HepG2 (cell line): ENCODE measurements around the gene GRAP. TPM values are rescaled to one million over a fixed set of nuclear protein-coding genes. Genes with fewer than 3 reads are reported as not detected.

Experiments
- KDM5A ChIP-seq: fragments of 200-600 bp; sonication (generic); IDR thresholded peaks from 2 replicates; pipeline ENCODE4 v1.7.0; 2018; ENCODE audit warnings: antibody characterized with exemption, mild to moderate bottlenecking, low read length, borderline replicate concordance
- MAFG ChIP-seq: sonication (generic); formaldehyde crosslinking; IDR thresholded peaks from 2 replicates; pipeline ENCODE4 v1.5.1; 2020; ENCODE audit warnings: mild to moderate bottlenecking, missing genetic modification reagents
- ZBTB8A ChIP-seq: sonication (generic); formaldehyde crosslinking; IDR thresholded peaks from 2 replicates; pipeline ENCODE4 v1.4.0; 2020; ENCODE audit warnings: mild to moderate bottlenecking, low read depth, missing genetic modification reagents, borderline replicate concordance
- ZC3H4 ChIP-seq: sonication (generic); formaldehyde crosslinking; IDR thresholded peaks from 2 replicates; pipeline ENCODE4 v1.4.0; 2020; ENCODE audit warnings: missing genetic modification reagents, borderline replicate concordance
- ZEB1 ChIP-seq: IDR thresholded peaks from 2 replicates; pipeline ENCODE4 v1.6.1; 2012; ENCODE audit warnings: mild to moderate bottlenecking, low read depth, inconsistent platforms; ENCODE audit not compliant: insufficient replicate concordance
- ZFP36L2 ChIP-seq: sonication (generic); formaldehyde crosslinking; IDR thresholded peaks from 2 replicates; pipeline ENCODE4 v1.4.0; 2020; ENCODE audit warnings: missing genetic modification reagents
- ZKSCAN8 ChIP-seq: IDR thresholded peaks from 2 replicates; pipeline ENCODE4 v1.6.1; 2016; ENCODE audit warnings: borderline replicate concordance, missing genetic modification reagents, missing compliant biosample characterization
- ZNF549 ChIP-seq: sonication (generic); formaldehyde crosslinking; IDR thresholded peaks from 2 replicates; pipeline ENCODE4 v1.5.0; 2020; ENCODE audit warnings: missing genetic modification reagents
- ZNF678 ChIP-seq: sonication (generic); formaldehyde crosslinking; IDR thresholded peaks from 2 replicates; pipeline ENCODE4 v1.4.0; 2020; ENCODE audit warnings: mild to moderate bottlenecking, missing genetic modification reagents
- ZNF746 ChIP-seq: sonication (generic); formaldehyde crosslinking; IDR thresholded peaks from 2 replicates; pipeline ENCODE4 v1.8.0; 2022; ENCODE audit warnings: mild to moderate bottlenecking, missing genetic modification reagents
- ZSCAN20 ChIP-seq: sonication (generic); formaldehyde crosslinking; IDR thresholded peaks from 2 replicates; pipeline ENCODE4 v1.4.0; 2020; ENCODE audit warnings: missing genetic modification reagents, mild to moderate bottlenecking, borderline replicate concordance
- polyA plus RNA-seq, 8 experiments: library from polyadenylated mRNA; depleted of rRNA in 3 of 8; stranded (reverse) in 7 of 8; unstranded in 1 of 8; fragments of >200 nt; fragmentation: Illumina TruSeq in 4 of 8; extraction: Trizol in 4 of 8; gene quantifications; 2 replicates each; pipeline versions ENCODE4 v1.2.1 to v1.2.3, GENCODE V29; 2011 to 2016; ENCODE audit warnings: low read depth in 4 of 8, missing spikeins in 1 of 8, mixed read lengths in 1 of 8; ENCODE audit not compliant: insufficient read depth in 1 of 8
- total RNA-seq, 5 experiments: library from RNA; depleted of rRNA; stranded (reverse); fragments of >200 nt; fragmentation: Illumina TruSeq; extraction: Trizol; gene quantifications; 2 replicates each; pipeline ENCODE4 v1.2.3, GENCODE V29; 2016; ENCODE audit warnings: low read depth in 1 of 5
- TF ChIP-seq, protein P1 (sequence below): sonication (generic); formaldehyde crosslinking; IDR thresholded peaks from 2 replicates; pipeline ENCODE4 v1.5.1; 2020; ENCODE audit warnings: missing genetic modification reagents, mild to moderate bottlenecking, borderline replicate concordance
- TF ChIP-seq, protein P2 (sequence below): sonication (generic); formaldehyde crosslinking; IDR thresholded peaks from 2 replicates; pipeline ENCODE4 v1.5.0; 2020; ENCODE audit warnings: mild to moderate bottlenecking, missing genetic modification reagents
- TF ChIP-seq, protein P3 (sequence below): sonication (generic); formaldehyde crosslinking; IDR thresholded peaks from 2 replicates; pipeline ENCODE4 v1.5.0; 2020; ENCODE audit warnings: missing genetic modification reagents, mild to moderate bottlenecking, borderline replicate concordance
- TF ChIP-seq, protein P4 (sequence below): sonication (generic); IDR thresholded peaks from 2 replicates; pipeline ENCODE4 v1.6.1; 2016; ENCODE audit warnings: low read depth, borderline replicate concordance

Gene GRAP
- total and polyA plus RNA-seq, 2 of the 13 experiments (the other 11 are each of a cell fraction or from before 2014, with no cell fraction given): 0.77 to 1.7 TPM

DNA sequence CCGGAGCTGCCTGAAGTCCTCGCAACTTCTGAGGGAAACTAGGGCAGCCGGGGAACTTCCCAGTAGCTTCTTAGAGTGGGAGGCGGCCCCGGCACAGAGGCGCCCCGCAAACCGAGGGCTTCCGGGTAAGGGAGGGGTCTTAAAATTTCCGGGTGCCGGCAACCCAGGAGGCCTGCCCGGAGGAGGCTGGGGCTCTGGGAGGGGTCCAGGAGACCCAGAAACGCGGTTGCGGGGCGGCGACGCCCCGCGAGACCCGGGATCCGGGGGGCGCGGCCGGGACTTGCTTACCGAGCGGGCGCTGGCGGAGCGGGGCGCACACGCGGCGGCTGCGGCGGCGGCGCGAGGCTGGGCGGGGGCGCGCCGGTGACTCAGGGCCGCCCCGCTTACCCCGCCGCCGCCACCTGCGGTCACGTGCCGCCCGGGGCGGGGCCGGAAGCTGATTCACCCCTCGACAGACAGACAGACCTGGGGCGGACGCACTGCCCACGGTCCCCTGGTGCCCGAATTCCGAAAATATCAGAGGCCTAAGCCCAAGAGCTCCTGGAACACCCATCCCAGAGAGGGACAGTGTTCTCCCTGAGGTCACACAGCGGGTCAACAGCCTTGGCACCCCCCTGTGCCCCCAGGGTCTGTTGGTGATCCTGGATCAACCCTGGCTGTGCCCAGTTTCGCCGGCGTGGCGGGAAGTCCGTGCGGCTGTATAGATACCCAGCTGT, 42.2 kb downstream of the GRAP start, which contains the start of gene FAM83G (continued):
- TF ChIP-seq, protein P1, sequence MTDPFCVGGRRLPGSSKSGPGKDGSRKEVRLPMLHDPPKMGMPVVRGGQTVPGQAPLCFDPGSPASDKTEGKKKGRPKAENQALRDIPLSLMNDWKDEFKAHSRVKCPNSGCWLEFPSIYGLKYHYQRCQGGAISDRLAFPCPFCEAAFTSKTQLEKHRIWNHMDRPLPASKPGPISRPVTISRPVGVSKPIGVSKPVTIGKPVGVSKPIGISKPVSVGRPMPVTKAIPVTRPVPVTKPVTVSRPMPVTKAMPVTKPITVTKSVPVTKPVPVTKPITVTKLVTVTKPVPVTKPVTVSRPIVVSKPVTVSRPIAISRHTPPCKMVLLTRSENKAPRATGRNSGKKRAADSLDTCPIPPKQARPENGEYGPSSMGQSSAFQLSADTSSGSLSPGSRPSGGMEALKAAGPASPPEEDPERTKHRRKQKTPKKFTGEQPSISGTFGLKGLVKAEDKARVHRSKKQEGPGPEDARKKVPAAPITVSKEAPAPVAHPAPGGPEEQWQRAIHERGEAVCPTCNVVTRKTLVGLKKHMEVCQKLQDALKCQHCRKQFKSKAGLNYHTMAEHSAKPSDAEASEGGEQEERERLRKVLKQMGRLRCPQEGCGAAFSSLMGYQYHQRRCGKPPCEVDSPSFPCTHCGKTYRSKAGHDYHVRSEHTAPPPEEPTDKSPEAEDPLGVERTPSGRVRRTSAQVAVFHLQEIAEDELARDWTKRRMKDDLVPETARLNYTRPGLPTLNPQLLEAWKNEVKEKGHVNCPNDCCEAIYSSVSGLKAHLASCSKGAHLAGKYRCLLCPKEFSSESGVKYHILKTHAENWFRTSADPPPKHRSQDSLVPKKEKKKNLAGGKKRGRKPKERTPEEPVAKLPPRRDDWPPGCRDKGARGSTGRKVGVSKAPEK (CRISPR knock-in tag): no peak
- no peak for TF ChIP-seq ZEB1
- TF ChIP-seq KDM5A: no peak
- no peak for TF ChIP-seq ZFP36L2 (CRISPR knock-in tag)
- TF ChIP-seq ZC3H4 (CRISPR knock-in tag): no peak
- TF ChIP-seq ZNF746 (CRISPR knock-in tag): peak; percentile 44; the same call in 1 of the 2 replicates
- no peak for TF ChIP-seq ZNF549 (CRISPR knock-in tag)
- TF ChIP-seq, protein P2, sequence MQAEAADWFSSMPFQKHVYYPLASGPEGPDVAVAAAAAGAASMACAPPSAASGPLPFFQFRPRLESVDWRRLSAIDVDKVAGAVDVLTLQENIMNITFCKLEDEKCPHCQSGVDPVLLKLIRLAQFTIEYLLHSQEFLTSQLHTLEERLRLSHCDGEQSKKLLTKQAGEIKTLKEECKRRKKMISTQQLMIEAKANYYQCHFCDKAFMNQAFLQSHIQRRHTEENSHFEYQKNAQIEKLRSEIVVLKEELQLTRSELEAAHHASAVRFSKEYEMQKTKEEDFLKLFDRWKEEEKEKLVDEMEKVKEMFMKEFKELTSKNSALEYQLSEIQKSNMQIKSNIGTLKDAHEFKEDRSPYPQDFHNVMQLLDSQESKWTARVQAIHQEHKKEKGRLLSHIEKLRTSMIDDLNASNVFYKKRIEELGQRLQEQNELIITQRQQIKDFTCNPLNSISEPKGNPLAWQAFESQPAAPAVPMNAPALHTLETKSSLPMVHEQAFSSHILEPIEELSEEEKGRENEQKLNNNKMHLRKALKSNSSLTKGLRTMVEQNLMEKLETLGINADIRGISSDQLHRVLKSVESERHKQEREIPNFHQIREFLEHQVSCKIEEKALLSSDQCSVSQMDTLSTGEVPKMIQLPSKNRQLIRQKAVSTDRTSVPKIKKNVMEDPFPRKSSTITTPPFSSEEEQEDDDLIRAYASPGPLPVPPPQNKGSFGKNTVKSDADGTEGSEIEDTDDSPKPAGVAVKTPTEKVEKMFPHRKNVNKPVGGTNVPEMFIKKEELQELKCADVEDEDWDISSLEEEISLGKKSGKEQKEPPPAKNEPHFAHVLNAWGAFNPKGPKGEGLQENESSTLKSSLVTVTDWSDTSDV (CRISPR knock-in tag): no peak
- TF ChIP-seq ZSCAN20: no peak
- no peak for TF ChIP-seq ZBTB8A (CRISPR knock-in tag)
- TF ChIP-seq MAFG (CRISPR knock-in tag): no peak
- TF ChIP-seq ZKSCAN8 (CRISPR knock-in tag): no peak
- TF ChIP-seq, protein P3, sequence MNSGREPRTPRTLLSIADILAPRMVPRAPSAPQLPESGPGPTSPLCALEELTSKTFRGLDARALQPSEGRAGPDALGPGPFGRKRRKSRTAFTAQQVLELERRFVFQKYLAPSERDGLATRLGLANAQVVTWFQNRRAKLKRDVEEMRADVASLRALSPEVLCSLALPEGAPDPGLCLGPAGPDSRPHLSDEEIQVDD (CRISPR knock-in tag): no peak
- TF ChIP-seq, protein P4, sequence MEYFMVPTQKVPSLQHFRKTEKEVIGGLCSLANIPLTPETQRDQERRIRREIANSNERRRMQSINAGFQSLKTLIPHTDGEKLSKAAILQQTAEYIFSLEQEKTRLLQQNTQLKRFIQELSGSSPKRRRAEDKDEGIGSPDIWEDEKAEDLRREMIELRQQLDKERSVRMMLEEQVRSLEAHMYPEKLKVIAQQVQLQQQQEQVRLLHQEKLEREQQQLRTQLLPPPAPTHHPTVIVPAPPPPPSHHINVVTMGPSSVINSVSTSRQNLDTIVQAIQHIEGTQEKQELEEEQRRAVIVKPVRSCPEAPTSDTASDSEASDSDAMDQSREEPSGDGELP: peak; percentile 55; the same call in 1 of the 2 replicates
- peak; percentile 65; the same call in 1 of the 2 replicates for TF ChIP-seq ZNF678 (CRISPR knock-in tag)
